Ovary (tissue), 3 donors: ENCODE data around the gene YAP1.

Source experiments
- EP300 ChIP-seq: sonication (generic); formaldehyde crosslinking; IDR thresholded peaks from one replicate; pipeline ENCODE4 v1.6.1; 2017; ENCODE audit warnings: antibody characterized with exemption
- POLR2A ChIP-seq: fragments of 450-650 bp; IDR thresholded peaks from one replicate; pipeline ENCODE4 v1.6.1; 2017; ENCODE audit warnings: antibody characterized with exemption, mild to moderate bottlenecking, moderate library complexity
- TF ChIP-seq, protein P1 (sequence below), 3 donors: fragments of 450-650 bp in 2 of 3; fragments of 200-600 bp in 1 of 3; IDR thresholded peaks; one replicate each; pipeline versions ENCODE4 v1.5.1 to v1.8.0; 2016 to 2022; ENCODE audit warnings: antibody characterized with exemption in 3 of 3, mild to moderate bottlenecking in 1 of 3
- donor health status: DM: no; HTN: no; CAD: no.

DNA sequence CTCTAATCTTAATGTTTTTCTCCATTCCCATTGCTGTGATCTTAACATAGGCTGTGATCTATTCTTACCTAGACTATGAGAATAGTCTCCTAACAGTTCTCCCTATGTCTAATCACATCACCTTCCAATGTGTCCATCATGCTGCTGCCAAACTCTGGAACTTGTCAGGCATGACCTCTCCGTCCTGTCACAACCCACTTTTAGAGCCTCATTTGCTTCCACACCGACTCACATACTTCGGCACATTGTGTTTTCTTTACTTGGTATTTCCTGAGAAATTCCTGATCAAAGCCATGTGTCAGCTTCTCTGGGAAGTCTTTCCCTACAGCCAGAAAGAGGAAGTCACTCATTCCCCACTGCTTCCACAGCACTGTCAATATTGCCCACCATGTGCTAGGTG, 166.5 kb downstream of the YAP1 start:
- TF ChIP-seq, protein P1, sequence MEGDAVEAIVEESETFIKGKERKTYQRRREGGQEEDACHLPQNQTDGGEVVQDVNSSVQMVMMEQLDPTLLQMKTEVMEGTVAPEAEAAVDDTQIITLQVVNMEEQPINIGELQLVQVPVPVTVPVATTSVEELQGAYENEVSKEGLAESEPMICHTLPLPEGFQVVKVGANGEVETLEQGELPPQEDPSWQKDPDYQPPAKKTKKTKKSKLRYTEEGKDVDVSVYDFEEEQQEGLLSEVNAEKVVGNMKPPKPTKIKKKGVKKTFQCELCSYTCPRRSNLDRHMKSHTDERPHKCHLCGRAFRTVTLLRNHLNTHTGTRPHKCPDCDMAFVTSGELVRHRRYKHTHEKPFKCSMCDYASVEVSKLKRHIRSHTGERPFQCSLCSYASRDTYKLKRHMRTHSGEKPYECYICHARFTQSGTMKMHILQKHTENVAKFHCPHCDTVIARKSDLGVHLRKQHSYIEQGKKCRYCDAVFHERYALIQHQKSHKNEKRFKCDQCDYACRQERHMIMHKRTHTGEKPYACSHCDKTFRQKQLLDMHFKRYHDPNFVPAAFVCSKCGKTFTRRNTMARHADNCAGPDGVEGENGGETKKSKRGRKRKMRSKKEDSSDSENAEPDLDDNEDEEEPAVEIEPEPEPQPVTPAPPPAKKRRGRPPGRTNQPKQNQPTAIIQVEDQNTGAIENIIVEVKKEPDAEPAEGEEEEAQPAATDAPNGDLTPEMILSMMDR (IDR thresholded peaks at IDR 0.05) = no peak
- TF ChIP-seq POLR2A (no peak), EP300 (no peak)
